HG02884 (cell line): ENCODE results near the gene RAB25.

Experiments used
- ATAC-seq: cut with Tn5 transposase; IDR thresholded peaks from one replicate; pipeline ENCODE4 v1.9.1; 2021; ENCODE audit warnings: mild to moderate bottlenecking, moderate library complexity; ENCODE audit not compliant: unreplicated experiment

RAB25 gene

GRCh38 chr1:156078728-156079127, 17.8 kb downstream of the RAB25 start:
- ATAC-seq, result no peak

- ATAC-seq, result no peak
Measured at GRCh38 chr1:156079762-156080161, 18.8 kb downstream of the RAB25 start.

GRCh38 chr1:156080241-156080862, 19.4 kb downstream of the RAB25 start:
- ATAC-seq, result no peak

- ATAC-seq, result no peak
Measured at GRCh38 chr1:156080863-156081179, 19.9 kb downstream of the RAB25 start.

GRCh38 chr1:156081180-156081916, 20.4 kb downstream of the RAB25 start:
- no peak for ATAC-seq

- ATAC-seq, result no peak
Measured at GRCh38 chr1:156081917-156082308, 21.0 kb downstream of the RAB25 start.

- ATAC-seq, result no peak
Measured at GRCh38 chr1:156082309-156083091, 21.5 kb downstream of the RAB25 start, which contains the start of gene MEX3A. Gene MEX3A, minus strand, starts transcription at chr1:156082465. Its CDS starts 467 bp downstream, at chr1:156081998.

- no peak for ATAC-seq
Measured at GRCh38 chr1:156083800-156084790, 23.1 kb downstream of the RAB25 start.

- no peak for ATAC-seq
Measured at GRCh38 chr1:156086256-156086662, 25.3 kb downstream of the RAB25 start.

- no peak for ATAC-seq
Measured at GRCh38 chr1:156089704-156090103, 28.7 kb downstream of the RAB25 start.

- no peak for ATAC-seq
Measured at GRCh38 chr1:156090138-156090839, 29.3 kb downstream of the RAB25 start.

GRCh38 chr1:156090840-156091188, 29.9 kb downstream of the RAB25 start:
- ATAC-seq, result no peak

- ATAC-seq, result no peak
Measured at GRCh38 chr1:156091610-156092009, 30.6 kb downstream of the RAB25 start.

- no peak for ATAC-seq
Measured at GRCh38 chr1:156095906-156096508, 35.0 kb downstream of the RAB25 start.

GRCh38 chr1:156096640-156097391, 35.9 kb downstream of the RAB25 start:
- peak; percentile 55 for ATAC-seq

- ATAC-seq, result no peak
Measured at GRCh38 chr1:156097499-156098178, 36.7 kb downstream of the RAB25 start.

GRCh38 chr1:156098784-156099183, 37.8 kb downstream of the RAB25 start:
- ATAC-seq, result no peak

- no peak for ATAC-seq
Measured at GRCh38 chr1:156099282-156099681, 38.3 kb downstream of the RAB25 start.
